ENCODE data around the gene LRRC3C.
"Not testable (repeated sequence)": the region's sequence is repeated elsewhere in the genome, so short reads cannot be mapped to it uniquely, and the experiment has no call there.

The LRRC3C gene

DNA sequence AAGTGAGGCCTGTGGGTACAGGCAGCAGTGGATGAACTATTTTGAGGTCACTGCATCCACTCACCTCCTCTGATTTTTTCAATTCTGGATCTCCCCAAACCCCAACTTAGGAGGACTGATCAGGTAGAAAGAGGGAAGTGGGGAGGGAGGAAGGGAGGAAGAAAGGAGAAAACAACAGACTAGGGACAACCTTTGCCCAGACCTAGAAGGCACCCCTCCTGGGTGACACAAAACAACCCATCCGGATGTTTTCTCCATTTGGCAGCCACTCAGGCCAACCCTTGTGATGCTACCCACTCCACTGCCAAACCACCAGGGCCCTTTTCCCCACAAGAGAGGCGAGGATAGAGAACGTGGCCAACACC is 2.9 kb upstream of the LRRC3C start:
- no peak for DNase-seq

DNA sequence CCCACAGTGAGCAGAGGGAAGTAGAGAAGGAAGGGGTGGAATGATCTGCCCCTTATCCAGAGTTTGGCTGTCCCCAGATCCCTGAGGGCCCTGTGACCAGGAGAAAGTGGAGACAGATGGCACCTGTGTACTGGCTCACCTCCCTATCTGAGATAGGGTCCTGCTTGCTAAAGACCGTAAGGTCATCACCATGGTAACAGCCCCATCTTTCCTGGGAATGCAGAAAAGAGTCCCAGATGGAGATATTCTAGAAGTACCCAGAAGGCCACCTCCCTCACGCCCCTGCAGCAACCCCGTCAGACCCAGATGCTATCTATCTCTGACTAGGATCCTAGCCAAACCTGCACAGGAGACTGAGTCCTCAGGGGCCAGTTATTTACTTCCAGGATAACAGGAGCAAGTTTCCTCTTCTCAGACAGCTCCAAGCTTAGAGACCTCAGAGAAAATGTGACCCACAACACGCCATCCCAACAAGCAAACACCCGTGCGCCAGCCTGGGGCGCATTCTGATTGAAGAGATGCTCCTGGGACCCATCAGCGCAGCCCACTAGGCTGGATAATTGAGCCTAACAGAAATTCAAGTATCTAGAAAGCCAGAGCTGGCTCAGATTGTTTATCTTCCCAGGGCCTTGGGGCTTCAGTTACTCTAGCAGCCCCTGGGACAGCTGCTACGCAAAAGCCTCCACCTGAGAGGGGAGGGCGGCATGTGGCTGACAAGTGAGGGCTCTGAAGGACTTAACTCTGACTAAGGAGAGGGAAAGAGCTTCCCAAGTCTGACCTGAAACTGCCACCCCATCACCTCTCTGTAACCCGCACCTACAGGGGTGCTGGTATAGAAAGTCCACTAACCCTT is 2.0 kb upstream of the LRRC3C start:
- DNase-seq, result no peak

DNA sequence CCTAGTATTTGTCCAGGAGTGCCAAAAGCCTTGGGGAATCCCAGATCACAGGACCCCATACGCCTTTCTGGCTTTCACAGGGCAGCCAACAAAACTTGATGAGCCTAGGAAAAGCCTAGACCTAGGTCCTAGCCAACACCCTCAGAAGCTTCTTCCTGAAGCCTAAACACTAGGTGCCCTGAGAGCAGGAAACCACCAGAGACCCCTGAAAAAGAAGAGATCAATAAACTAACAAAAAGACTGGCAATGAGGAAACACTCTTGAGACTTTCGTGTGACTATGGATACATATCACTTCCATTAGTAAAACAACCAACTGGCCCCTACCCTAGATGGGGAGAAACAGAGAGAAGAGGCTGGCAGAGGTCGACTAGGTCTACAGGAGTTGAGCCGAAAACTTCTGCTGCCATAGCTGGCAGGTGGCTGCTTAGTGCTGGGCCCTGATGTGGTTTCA is 1.4 kb upstream of the LRRC3C start:
- no peak for DNase-seq

DNA sequence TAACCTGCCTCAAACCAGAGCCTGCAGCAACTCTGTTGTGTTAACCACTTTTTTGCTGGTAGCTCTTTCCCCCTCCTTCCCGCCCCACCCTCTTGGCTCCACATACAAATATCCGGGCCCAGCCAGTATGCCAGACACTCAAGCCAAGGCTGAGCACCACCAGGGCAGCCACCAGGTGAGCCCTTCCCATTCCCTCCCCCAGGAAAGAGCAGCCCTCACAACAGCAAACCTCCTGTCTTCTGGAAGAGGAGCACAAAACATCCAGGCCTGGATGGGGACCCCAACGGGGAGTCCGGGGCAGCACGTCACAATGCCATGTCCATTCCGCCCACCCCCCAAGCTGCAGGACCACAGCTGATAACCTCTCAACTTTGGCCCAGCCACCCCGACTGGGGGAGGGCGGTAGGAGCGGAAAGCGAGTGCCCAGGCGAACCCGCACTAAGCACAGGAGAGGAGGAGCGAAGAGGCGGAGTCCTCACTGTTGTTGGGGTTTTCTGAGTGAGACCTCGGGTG is 888 bp upstream of the LRRC3C start:
- peak; percentile 47 for DNase-seq

DNA sequence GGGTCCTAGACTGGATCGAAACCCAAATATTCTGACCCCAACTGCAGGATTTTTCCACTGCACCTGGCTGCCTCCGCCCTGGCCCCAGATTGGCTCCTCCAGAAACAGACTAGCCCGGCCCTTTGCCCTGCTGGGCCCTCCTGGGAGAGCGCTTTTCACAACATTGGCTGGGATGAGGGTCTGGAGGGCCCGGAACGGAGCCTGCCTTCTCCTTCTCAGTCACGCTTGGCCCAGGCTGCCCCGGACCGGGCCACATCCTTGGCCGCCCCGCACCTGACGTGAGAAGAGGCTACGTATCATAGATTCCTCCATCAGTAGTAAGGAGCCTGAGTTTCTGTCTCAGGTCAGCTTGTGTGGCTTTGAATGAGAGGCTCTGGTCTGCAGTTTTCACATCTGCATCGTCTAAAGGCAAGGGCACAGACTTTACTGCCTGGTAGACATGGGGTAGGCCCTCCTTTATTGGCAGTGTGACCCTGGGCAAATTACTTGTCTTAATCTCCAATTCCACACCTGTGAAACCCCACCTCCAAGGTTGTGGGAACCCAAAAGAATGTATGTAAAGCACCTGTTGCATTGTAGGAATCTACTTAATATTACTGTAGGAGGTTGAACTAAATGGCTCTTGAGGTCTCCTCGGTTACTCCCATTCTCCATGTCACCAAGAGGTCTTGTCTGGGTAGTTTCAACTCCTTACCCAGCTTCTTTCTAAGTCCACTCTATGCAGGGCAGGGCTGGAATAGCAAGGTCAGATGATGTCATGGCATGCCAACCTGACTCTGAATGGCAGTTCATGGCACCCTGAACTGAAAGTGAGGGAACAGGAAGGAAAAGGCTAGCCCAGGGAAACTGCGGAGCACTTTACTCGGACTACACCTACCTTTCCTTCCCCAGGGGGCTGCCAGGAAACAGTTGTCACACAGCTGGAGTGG is 661 bp downstream of the LRRC3C start:
- no peak for DNase-seq

DNA sequence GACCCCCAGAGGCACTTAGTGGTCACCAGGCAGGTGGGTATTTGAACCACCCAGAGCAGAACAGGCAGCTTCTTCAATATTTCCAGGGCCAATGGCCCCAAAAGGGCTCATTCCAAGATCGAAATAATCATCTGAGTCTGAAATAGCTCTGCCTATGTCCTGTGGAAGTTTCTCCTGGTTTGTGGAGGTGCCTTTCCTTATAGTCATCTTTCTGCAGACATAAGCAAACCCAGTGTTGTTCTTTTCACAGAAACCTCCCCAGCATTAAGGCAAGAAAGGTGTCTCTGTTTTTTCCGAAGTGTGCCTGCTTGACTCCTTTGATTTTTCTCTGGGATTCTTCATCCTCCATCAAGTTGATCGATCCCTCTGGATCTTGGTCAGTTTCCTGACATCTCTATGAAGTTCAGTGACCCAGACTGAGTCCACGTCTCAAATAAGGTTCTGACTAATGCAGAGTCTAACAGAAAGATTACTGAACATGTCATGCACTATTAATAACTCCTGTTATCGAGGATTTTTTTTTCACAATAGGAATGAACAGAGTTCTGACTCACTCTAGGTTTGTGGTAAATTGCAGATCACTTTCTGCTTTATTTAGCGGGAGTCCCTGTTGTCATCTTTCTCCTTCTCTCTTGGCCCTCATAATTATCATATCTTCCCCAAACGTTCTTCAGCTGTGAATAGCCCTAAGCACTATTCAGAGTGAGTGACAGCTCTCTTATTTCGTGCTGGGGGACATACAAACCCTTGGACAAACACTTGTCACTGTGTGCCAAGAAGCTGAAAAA is 1.5 kb downstream of the LRRC3C start:
- DNase-seq, result no peak

DNA sequence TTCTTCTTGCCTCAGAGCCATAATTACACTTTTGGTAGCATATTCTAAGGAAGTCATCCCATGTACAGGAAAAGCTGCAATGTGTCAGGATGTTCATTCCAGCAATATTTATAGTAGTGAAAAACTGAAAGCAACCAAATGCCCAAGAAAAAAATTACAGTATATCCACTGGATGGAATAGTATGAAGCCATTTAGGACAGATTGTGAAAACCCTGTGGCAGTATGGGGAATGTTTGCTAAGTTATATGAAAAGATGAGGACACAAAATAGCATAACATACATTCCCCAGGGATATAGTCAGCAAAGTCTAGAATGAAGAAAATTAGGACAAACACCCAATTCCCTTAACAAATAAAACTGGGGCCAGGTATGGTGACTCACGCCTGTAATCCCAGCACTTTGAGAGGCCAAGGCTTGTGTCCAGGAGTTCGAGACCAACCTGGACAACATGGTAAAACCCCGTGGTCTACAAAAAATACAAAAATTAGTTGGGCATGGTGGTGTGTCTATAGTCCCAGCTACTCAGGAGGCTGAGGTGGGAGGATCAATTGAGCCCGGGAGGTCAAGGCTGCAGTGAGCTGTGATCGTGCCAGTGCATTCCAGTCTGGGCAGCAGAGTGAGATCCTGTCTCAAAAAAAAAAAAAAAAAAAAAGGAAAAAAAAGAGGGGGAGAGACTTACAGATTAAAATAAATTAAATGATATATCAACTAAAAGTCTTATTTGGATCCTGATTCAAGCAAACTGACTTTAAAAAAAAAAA is 2.3 kb downstream of the LRRC3C start:
- DNase-seq, result no peak

DNA sequence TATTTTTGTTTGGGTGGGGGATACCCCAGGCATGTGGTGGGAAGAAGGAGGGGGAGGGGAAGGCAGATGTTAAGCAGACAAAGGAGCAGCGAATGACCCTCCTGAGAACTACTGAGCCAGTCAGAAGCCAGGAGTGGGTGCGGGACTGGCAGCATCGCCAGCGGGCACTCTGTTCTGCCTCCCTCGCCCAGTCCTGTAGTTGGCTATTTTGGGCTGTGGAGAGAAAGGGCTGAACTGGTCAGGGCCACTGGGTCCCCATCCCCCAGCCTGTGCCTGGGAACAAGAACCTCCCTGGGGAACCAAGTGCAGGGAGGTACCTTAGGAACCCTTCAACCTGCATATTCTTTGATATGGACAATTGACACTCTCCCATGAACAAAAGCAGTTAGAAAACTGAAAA is 6.4 kb downstream of the LRRC3C start:
- no peak for DNase-seq

DNA sequence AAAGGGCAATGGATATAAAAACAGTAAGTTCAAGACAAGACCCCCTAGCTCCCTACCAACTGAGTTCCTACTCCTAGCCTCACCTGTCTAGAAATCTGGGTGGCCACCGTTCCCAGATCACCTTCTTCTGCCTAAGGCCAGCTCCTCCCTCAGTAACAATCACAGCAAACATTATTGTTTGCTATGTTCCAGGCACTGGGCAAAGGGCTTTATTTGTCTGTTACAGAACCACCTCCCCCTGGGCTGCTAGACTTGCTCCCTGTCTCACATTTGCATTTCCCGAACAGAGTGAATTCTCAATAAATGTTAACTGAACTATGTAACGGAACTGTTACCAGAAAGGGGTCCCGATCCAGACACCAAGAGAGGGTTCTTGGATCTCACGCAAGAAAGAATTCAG is 6.8 kb downstream of the LRRC3C start:
- no peak for DNase-seq

DNA sequence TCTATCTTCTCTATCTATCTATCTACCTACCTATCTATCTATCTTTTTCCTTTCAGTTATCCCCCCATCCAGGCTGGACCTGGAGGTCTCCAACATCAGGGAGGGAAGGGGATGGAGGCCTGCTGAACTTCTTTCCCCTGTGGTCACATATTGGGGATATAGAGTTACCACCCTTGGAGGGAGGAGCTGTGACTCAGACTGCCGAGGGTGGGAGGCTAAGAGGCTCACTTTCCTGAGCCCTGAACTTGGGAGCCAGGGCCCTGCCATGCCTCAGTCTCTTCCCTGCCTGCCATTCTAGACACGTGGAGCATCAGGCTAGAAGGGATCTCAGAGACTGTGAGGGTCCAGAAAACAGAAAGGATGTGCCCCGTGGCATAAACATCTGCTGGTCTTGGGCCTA is 8.4 kb downstream of the LRRC3C start:
- DNase-seq, result no peak

DNA sequence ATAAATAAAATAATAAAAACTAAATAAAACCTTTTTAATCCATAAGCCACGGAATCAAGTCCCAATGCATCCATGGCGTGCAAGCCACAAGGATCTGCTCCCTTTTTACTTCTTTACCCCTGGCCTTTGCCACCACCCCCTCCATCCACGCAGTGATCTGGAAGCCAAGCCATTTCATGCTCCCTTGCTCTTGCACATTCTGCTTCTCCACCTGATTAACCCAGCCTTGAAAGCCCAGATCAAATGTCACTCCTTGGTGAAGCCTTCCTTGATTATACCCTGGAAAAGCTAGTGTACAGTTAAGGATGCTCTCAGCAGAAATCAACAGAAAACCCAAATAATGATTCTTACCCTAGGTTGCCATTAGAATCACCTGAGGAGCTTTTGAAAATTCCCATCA is 9.9 kb downstream of the LRRC3C start:
- no peak for DNase-seq

DNA sequence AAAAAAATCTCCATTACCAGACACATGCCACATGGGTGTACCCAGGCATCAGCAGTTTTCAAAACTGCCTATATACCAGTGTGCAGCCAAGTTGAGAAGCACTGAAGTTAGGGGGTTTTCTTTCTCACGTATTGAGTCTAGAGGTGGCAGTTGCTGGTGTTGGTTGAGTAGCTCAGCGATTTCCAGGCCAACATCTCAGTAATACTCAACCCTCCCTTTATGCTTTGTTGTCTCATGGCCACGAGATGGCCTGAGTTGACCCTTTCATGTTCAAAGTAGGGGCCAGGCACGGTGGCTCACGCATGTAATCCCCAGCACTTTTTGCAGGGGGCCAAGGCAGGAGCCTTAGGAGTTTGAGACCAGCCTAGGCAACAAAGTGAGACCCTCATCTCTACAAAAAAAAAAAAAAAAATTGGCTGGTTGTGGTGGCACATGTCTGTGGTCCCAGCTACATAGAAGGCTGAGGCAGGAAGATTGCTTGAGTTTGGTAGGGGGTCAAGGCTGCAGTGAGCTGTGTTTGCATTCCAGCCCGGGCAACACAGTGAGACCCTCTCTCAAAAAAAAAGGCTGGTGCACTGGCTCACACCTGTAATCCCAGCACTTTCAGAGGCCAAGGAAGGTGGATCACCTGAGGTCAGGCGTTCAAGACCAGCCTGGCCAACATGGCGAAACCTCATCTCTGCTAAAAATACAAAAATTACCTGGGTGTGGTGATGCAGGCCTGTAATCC is 10.8 kb downstream of the LRRC3C start:
- DNase-seq, result no peak

DNA sequence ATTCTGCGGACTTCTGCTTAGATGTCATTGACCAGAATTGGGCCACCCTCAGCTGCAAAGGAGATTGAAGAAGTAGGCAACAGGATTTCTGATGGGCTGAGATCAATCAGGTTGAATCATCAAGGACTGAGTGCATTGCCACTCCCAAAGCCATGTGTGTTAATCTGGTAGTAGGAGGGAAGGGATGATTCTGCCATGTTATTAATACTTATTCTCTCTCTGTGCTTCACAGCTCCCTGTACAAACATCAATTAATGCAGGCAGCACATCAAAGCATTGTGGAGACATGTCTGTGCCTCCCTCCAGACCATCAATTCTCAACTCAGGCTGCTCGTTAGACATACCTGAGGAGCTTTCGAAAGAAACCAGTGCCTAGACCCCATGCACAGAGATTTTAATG is 11.6 kb downstream of the LRRC3C start:
- no peak for DNase-seq

DNA sequence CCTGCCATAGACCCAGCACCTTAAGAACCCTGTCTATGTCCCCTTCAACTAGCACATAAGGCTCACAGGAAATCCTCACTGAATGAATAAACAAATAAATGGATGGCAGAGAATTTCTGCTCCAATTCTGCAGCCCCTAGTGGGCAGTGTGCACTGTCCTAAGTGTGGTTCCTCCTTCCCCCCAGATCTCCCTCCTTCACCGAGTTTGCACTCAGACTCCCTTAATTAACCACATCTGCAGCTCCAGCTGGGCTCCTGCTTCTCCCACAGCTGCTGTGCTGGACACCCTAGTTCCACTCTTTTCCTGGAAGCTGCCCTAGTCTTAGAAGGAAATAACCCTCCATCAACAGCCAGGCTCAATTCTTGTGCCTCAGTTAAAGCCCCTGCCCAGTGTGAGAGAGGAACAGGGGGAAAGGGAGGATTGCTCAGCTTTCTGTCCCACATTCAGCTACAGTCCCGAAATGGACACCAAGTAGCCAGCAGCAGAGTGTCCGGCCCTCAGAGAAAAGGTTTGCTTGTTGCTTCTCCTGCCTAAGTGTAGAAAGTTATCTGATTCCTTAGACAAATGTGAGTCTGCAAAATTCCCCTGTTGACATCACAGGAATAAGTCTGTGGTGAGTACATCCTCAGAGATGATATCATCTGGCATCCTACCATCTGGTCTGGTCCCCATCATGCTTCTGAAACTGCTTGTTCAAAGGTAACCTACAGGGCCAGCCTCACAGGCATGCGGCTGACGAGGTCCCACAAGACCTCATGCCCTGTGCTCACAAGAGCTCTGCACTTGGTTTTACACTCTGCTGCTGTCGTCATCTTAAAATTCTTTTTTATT is 12.3 kb downstream of the LRRC3C start:
- no peak for DNase-seq

DNA sequence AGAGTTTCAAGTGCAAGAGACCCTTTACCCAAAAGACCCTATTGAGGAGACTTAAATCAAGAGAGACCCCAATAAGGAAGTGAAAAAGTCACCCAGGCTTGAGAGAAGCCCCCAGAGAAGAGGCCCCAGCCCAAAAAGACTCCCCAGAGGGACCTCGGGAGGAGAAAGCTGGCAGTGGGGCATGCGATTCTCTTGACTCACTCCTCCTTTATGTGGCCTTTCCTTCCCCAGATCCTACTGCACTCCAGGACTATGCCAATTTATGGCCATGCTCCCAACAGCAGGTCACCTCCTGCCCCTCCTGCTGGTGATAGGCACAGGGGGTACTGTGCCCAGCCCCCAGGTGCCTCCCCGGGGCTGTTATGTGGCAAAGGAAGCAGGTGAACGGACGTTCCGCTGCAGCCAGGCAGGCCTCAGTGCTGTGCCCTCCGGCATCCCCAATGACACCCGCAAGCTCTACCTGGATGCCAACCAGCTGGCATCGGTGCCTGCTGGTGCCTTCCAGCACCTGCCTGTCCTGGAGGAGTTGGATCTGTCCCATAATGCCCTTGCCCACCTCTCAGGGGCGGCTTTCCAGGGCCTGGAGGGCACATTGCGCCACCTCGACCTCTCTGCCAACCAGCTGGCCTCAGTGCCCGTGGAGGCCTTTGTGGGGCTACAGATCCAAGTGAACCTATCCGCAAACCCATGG is 16.3 kb downstream of the LRRC3C start:
- no peak for DNase-seq

DNA sequence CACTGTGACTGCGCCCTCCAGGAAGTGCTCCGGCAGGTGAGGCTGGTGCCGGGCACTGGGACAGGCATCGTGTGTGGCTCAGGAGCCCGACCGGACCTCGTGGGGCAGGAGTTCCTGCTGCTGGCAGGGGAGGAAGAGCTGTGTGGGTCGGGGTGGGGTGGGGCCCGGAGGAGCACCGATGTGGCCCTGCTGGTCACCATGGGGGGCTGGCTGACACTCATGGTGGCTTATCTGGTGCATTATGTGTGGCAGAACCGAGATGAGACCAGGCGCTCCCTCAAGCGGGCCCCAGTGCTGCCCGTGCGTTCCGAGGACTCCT is 16.8 kb downstream of the LRRC3C start:
- no peak for DNase-seq

DNA sequence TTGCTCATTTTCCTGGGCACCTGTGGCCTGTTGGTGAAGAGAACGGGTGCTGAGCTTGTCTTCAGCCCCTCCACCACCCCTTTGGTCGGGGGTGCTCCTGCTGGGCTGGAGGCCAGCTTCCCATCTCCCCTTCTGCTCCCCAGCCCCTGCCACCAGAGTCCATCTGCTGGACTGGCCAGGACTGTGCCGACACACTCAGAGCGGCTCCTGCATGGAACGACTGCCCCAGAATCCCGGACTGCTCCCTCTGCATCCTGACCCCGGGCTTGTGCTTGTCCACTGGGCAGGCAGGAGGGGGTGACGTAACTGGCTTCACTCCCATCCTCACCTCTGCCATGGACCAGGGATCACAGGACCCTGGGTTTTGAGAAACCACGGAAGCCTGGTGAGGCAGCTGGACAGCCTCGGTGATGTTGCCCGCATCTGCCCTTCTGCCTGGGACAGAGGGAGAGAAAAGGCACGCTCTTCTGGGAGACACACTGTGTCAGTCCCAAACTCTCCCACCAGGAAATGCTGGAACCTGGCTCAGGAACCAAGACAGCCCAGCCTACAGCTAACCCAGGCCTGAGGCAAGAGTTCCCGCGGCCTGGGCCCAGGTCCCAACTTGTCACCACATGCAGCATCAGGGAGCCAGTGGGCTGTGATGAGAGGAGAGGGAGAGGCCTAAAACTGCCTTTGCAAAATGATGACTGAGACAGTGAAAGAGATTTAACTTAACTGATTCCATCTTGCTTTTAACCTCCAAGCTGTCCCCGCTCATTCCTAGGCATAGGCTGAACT is 19.2 kb downstream of the LRRC3C start:
- DNase-seq, result no peak

DNA sequence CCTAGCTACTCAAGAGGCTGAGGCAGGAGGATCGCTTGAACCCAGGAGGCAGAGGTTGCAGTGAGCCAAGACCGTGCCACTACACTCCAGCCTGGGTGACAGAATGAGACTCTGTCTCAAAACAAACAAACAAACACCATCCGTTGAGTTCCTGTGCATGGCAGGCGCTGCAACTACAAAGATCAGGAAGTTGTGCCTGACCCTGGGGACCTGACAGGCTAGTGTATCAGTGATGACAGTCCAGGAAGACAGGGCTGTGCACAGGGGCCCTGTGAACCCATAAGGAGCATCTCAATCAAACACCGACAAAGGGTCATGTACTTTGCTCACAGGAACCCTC is 20.9 kb downstream of the LRRC3C start:
- not testable (repeated sequence) for DNase-seq

DNA sequence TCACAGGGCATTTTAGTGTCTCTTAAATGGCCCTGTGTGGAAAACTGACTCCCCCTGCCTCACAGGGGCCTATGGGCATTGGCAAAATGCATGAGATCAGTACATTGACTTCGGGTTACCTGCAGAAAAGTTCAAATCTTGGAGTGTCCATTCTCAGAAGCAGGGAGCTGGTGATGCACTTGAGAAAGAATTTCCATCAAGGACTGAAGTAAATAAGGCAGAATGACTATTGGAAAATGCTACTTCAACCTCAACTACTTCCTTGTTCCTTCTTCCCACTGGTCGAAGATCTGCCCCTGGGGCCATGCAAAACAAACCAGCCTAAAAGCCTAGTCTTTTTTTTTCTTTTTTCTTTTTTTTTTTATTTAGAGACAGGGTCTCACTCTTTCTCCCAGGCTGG is 21.5 kb downstream of the LRRC3C start:
- DNase-seq, result no peak

Measured in effector CD4-positive, alpha-beta T cell (primary cell).